HG02623 (cell line): ENCODE measurements around the gene PLXDC2.

Experiments
- ATAC-seq: cut with Tn5 transposase; IDR thresholded peaks from one replicate; pipeline ENCODE4 v1.9.1; 2021; ENCODE audit warnings: moderate library complexity; ENCODE audit not compliant: unreplicated experiment

Gene PLXDC2

DNA sequence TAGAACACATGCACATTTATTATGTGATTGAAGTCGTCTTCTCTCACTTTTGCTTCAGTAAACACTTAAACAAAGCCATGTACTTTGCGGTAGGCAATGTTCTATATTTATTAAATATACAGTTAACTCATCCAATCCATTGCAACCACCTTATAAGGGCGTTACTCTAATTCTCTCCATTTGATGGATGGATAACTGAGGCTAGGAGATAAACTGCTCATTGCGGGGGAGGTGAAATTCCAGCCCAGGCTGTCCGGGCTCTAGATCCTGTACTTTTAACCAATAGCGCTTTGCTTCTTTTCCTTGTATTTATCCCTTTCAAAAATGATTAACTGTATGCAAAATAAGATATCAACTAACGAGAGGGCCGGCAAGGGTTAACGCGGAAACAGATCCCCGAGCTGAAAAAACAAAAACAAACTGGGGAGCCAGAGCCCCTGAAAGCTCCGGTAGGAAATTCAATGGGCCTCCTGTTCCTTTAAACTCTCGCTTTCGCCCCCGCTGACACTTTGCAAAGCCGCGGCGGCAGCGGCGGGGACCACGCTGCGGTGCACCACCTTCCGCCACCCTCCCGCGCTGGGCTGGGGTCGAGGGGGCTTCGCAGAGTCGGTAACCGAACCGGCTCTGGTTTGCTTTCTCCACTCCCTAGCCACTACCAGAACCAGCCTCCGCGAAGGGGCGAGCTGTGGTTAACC lies 1.0 kb upstream of the PLXDC2 start:
- no peak for ATAC-seq

DNA sequence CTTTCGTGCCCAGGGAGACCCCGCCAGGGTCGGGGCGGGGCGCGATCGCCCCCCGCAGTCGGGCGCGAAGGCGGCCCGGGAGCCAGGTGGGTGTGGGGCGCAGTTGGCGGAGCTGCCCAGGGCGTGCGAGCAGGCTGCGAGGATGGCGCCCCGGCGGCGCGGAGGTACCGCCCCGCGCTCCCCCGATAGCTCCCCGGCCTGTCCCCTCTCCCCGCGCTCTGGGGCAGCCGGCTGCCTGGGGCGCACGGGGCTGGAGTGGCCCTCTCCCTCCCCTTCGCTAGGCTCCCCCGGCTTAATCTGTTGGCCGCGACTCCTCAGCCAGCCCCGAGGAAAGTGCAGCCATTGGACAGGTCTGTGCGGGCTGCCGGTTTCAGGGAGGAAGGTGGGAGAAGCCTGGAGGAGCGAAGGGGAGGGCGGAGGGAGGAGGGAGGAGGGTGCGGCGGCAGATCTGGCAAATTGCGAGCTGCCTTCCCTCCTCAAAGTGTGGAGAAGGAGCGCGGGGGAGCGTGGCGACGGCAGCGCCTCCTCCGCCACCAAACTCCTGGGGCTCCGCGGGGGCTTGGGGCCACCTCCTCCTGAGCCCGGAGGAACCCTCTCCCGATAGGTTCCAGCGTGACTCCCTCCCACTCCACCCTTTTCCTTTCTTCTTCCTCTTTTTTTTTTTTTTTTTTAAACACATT lies 361 bp upstream of the PLXDC2 start:
- no peak for ATAC-seq

DNA sequence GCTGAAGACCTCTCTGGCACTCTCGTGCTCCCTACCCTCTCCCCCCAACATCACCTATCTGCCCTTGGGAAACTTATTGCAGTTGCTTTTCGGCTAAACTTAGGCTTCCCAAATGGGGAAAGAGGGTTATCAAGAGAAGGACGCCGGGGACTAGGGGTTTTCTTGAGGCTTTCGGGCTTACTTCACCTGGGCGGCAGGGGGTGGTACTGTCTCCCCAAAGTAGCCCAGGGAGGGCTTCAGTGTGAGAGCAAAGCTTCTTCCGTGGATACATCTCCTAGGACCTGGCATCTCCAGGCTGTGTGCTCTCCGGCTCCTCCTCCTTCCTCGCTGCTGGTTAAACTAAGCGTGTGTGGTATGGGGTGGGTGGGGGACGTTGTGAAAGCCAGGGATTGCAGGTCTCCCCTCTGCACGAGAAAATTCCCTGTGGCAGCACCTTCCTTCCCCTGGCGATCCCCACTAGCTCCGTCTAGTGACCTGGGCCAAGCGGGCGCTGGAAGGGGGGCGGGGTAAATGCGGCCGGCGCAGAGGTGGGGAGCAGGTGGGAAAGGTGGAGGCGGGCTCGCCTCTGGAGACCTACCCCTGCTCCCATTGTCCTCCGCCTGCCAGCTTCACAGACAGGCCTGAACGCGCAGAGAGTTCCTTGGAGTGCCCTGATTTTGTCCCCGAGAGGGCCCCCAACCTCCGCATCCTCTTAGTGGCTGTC lies 1.1 kb downstream of the PLXDC2 start:
- ATAC-seq: no peak

DNA sequence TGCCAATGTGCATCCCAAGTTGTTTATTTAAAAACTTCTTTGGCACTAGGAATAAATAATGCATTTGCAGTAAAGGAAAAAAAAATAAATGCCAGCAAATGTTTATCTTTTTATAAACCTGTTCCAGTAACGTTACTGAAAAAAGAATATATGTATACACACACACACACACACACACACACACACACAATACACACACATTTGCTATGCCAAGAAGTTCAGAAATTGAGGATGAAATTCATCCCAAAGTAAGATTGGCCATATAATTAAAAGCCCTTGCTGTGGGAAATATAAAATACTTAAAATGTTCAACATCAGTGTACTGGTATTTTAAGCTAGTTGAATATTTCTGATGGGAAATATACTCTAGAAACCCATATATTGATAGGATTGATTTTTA lies 2.6 kb downstream of the PLXDC2 start:
- ATAC-seq: no peak

DNA sequence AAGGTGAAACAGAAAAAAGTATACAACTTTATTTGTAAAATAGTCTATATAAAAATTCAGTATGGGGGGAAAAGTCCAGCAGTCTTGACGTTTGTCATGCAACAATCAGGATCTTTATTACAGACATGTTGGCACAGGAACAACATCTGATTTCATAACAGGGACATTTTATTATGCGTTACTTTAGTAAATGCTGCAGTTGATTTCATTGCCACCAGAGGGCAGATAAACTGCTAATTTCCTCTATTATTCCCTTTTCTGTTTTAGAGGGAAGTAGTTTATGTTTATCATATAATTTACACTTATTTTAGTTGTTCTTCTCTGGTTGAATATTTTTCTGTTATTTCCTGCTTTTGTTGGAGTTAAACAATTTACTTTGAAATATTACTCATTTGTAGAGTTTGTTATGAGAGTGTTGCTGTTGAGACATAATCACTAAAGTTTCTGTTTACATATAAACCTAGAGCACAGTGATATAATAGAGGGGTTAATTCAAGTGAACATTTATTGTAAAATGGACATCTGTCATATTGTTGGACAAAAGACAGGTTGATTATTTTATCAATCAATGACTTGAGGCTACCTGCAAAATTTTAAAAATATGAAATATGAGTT lies 3.3 kb downstream of the PLXDC2 start:
- no peak for ATAC-seq

DNA sequence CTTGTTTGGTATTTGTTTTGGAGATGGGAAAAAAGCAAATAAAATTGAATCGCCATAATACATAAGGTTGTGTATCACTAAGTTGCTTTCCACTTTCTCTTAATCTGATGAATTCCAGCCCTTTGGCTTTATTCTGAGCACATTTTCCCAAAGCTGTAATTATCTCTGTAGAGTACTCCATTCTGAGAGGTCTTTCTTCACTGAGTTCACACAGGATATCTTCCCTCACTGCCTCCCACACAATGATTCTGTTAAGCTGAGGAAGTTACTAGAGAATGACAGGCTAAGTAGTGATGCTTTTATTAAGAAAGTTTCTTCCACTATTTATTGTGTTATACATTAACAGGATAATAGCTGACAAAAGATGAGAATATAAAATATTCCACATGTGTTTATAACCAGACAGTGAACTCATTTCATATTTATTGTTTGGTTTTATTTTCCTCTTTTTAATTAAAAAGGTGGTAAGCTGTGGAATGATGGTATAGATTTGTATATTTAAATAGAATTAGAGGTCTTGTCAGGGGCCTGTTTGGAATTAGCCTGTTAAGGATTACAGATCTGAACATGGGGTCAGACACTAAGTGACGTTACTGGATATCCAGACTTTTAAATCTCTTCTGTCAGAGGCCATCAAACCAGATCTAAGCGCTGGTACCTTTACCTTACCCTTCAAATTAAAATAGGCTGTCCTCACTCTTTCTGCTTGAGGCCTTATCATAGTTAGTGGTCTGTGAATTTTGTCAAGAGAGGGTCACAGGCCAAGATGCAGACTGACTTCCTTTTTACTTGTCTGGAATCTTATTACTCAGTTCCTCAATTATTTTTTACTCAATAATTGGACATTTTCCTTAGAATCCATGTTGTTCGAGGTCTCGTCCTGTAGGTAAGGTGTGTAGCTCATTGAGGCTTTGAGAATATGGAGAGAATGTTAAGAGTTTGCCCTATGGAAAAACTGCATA lies 8.4 kb downstream of the PLXDC2 start:
- no peak for ATAC-seq

DNA sequence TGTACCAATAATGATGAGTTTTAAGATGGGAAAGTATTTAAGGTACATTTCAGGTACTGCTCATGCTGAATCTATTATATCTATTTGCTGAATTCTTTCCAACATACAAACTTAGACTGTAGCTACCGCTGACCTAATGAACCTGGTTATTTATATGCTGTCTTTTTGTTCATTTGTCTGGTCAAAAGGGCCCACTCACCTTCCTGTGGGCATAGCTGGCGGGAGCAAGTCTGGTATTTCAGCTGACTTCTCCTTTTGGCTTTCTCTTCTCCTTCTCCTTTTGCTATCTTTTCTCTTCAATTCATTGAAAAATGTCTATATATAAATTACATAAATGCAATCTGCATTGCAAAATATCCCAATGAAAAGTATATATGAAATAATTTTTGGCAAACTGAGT lies 9.5 kb downstream of the PLXDC2 start:
- no peak for ATAC-seq

DNA sequence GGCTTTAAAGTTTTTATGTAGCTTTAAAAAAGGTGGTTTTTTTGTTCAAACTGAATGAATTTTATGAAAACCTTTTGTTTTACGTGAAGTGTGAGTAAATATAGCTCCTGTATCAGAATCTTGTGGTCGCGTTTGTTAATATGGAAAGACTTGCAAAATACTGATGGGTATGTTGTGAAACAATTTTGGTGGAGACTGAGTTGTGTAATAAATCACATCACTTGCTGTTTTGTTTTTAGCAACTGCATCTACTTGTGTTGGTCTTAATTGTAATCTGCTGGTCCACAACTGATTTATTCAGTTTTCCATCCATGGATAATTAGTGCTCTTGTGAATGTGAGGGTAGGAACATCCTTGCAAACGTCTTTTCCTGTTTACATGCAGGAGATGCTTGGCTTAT lies 10.5 kb downstream of the PLXDC2 start:
- ATAC-seq: no peak

DNA sequence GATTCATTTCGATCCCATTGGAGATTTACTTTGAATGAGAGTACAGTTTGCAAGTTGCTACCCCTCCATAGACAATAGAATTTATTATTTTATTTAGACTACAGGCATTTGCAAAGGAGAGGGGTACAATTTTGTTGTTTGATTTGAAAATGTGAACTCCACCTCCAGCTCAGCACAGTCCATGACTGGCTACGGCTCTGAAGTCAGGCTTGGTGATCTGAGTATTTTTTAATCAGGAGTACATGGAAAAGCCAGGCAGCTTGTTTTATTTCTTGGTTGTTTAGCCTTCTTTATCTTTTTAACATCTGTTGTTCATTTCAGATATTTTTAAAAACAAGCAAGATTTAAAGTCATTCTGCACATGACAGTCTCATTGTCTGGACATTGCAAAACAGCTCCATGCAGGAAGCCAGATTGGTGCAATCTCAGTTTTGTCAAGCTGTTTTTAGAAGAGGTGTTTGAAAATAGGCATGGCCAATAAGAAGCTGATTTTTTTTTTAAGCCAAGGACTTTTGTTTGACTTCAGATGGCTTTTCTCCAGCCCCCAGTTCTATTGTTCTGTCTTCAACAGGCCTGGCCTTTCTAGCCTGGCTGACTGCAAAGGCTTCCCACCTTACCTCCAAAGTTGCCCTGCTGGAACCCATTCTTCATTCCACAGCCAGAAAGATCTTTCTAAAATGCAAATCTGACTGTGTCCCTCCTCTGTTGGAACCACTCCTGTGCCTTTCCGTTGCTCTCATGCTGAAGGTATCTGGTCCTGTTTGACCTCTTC lies 12.2 kb downstream of the PLXDC2 start:
- no peak for ATAC-seq

DNA sequence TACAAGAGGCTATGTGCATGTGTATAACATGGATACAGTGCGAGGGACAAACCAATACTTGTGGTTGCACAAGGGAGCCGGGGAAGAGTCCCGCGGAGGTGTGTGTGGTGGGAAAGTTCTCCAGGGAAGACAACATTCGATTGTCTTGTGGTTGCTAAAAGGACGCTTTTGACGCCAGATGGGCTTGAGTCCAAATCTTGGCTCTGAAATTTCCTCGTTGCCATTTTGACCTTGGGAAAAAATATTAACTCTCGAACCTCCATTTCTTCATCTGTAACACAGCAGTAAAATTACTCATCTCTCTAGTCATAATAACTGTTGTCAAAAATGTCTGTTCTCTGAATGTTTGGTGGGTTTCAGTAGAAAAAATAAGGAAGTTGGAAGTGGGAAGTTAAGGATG lies 16.5 kb downstream of the PLXDC2 start:
- no peak for ATAC-seq

DNA sequence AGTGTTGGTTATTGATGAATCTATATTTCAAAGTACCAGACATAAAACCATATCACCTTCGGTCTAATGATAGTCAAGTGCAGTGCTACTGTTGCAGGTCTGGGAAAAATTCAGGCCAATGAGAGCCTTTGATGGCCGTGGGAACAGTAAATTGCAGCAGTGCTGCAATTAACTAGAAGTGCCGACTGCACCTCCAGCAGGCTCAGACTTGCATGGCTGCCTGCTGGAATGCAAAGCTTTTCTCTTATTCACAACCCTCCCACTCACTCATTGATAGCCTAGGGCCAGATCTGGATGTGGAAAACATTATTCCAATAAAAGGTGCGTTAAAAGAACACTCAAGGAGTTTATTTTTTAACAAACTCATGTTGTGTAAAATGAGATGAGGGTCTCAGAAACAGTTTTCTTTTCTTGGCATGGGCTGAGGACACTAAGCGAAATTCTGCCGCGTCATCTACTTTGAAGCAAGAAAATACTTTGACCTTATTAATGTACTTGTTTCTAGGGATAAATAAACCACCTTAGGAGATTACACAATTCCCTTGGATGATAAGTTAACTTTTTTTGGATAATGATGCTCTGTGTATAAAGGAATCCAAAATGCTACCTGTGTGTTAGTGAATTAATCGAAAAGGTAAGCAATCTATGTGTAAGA lies 17.1 kb downstream of the PLXDC2 start:
- no peak for ATAC-seq

DNA sequence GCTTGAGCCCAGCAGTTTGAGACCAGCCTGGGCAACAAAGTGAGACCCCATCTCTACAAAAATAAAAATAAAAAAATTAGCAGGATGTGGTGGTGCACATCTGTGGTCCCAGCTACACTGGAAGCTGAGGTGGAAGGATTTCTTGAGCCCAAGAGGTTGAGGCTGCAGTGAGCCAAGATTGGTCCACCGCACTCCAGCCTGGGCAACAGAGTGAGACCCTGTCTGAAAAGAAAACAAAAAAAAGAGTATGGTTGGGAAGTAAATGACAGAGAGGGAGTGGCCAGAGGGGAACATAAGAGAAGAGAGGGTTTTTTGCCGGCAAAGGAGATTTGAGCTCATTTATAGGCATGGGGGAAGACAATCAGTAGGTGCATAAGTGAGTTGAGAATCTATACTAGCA lies 19.7 kb downstream of the PLXDC2 start:
- no peak for ATAC-seq

DNA sequence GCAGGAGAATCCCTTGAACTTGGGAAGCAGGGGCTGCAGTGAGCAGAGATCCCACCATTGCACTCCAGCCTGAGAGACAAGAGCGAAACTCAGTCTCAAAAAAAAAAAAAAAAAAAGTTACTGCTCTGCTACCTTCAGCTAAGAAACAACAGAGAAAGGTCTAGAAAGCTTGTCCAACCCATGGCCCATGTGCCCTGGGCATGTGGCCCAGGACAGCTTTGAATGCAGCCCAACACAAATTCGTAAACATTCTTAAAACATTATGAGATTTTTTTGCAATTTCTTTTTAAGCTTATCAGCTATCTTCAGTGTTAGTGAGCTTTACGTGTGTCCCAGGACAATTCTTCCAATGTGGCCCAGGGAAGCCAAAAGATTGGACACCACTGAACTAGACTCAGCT lies 22.9 kb downstream of the PLXDC2 start:
- no peak for ATAC-seq

DNA sequence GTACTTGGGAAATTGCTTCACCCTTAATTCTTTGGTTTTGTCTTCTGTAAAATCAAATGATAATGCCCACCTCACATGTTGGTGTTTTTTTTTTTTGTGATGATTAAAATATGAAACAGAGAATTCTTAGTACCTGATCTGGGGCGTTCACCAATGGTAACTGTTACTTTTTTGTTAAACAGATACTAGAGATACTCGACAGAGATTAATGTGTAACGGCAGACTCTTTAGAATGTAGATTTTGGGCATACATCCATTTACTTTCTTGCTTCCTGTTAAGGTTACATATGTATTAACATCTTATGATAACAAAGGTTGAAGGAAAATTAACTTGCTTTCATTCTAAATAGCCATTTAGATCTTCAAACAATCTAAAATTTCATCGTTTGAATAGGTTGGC lies 23.3 kb downstream of the PLXDC2 start:
- no peak for ATAC-seq

DNA sequence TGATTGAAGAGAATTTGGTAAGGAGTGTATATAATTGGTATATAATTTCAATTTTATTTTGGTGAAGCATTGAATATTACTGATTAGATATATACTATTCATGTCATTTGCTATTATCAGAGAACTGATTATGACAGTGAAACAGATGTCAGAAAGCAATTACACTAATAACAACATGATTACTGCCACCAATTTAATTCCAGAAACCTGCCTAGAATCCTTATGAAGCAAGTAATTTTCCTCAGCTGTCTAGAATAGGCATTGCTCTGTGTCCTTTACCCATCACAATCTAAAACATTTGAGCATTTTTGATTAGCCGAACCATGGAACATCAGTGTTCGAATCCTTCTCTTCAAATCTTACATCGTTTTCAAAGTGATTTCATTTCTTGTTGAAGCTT lies 24.5 kb downstream of the PLXDC2 start:
- no peak for ATAC-seq

DNA sequence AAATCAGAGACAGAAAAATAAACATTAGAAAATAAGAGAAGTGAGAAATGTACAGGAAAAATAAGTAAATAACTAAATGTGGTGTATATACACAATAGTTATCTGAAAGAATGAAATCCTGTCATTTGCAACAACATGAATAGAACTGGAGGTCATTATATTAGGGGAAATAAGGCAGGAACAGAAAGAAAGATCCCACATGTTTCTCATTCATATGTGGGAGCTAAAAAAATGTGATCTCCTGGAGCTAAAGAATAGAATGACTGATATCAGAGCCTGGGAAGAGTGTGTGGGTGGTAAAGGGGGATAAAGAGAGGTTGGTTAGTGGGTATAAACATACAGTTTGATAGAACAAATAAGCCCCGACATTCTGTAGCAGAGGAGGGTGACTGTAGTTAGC lies 27.3 kb downstream of the PLXDC2 start:
- no peak for ATAC-seq

DNA sequence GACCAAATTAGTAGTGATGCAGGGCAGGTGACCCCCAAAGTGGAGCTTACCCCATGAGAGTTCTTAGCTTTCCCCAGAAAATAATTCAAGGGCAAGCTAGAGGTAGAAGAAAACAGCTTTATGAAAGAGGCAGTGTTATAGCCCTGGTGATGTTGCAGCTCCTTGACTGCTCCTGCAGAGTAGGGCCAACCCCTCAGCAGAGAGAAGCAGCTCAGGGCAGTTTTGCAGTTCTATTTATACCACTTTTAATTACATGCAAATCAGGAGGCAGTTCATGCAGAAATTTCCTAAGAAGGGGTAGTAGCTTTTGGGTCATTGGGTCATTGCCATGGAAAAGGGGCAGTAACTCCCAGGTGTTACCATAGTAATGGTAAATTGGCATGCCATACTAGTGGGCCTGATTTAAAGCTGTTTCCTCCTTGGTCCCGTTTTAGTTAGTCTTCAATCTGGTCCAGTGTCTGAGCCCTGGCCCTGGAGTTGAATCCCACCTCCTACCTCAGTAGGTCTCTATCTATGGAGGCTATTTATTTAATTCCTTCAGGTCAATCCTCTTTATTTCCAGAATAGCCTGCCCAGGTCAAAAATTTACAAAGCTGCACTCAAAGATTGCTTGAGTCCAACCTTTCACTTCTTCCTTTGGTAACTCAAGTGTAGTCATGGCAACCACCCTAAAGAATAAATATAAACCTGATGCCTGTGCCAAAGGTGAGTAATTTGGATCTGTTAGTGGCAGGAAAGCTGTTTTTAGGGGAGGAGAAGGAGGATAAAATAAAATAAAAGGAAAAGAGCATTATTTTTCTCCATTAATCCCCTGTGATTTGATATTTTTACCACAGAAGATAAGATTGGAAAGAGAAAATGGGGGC lies 29.5 kb downstream of the PLXDC2 start:
- no peak for ATAC-seq

DNA sequence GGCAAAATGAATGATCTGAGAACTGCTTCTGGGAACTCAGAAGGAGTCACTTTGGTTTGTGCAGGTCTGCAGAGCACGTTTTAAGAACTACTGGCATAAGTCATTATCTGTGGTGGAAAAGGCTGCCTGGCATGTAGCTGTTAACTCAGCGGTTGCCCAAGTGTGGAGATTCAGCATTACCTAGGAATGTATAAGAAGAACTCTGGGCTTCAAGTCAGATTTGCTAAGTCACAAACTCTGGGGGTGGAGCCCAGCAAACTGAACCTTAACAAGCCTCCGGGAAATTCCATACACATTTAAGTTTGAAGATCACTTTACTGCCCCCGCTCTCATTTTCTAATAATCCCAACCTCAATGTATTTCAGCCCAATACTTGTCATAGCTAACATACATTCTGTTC lies 31.1 kb downstream of the PLXDC2 start:
- no peak for ATAC-seq
